Brain pericyte (primary cell): Measurements from ENCODE around the gene ST6GALNAC3.

Experiments used
- DNase-seq: peaks from one replicate; pipeline ENCODE4 v3.0.0-alpha.2; 2012; ENCODE audit warnings: low read depth, low spot score

ST6GALNAC3 gene

DNA sequence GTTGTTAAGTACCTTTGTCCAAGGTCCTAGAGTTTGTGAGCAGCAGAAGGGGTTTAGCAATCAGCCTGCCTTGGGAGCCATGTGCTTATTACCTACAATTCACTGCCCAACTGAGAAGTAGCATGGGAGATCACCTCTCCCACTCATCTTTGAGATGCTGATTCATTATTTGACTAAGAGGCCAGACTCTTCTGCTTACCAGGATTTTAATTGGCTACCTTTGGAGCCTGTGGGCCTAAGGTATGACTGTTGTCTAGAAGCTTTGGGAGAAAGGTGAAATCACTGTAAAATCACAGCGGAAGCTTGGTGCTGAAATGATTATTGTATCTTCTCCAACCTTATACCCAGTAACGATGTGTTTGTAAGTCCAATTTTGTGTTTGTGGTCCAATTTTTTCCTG lies 213.4 kb downstream of the ST6GALNAC3 start:
- no peak for DNase-seq

DNA sequence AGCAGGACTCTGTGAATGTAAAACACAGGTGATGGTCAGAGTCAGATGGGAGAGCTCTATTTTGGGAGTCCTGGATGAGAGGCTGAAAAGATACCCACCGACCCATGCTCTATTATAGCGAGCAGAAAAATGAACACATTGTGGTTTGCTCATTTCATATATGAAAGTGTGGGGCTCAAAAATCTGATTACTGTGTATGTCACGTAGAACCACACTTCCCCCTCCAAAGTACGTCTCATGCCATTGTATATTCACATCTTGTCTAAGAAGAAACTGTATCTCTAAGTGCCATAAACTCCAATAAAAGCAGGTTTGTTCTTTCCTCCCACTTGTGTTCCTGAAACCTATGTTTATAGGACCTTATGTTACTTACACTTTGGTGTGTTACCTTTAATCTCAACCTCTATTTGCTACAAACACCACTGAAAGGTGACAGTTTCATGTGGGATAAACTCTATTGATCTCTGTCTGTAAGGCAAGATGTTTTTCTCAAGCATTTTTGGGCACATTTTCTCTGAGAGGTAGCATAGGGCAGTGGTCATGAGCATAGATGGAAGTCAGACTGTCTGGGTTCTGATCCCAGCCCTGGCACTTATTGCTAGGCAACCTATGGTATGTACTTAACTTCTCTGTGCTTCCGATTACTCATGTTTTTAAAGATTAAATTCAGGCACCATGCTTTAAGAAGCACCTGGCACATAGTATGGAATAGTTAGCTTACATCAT lies 214.4 kb downstream of the ST6GALNAC3 start:
- no peak for DNase-seq

DNA sequence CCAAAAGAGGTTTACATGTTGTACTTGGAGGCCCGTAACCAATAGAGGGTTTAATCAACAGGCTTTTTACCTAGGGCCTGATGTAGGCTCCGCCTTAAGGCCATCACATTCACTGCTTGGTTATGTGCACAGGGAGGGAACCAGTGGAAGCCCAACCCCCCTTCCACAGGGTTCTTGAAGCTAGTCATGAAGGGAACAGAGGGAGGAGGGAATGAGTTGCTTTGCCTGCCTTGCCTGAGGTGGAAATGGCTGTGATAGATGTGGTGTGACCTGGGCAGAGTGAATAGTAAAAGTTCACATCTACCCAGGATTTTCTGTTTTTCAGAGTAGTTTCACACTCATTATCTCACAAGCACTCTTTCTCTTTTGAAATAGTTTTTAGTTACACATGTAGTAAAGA lies 215.1 kb downstream of the ST6GALNAC3 start:
- no peak for DNase-seq

DNA sequence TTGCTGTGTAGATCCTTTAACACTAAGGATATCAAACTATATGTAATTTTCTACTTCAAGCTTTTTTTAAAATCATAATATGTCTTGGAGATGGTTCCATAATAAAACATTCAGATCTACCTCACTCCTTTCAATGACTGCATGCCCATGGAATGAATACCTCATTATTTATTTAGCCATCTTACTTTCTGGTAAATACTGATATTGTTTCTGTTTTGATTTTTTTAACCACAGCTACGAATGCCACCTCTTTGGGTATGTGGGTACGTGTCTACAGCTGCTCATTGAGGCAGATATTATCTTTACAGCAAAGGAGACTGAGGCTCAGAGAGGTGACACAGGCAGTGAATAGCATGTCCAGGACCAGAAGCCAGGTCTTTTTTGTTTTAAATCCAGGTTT lies 215.7 kb downstream of the ST6GALNAC3 start:
- no peak for DNase-seq

DNA sequence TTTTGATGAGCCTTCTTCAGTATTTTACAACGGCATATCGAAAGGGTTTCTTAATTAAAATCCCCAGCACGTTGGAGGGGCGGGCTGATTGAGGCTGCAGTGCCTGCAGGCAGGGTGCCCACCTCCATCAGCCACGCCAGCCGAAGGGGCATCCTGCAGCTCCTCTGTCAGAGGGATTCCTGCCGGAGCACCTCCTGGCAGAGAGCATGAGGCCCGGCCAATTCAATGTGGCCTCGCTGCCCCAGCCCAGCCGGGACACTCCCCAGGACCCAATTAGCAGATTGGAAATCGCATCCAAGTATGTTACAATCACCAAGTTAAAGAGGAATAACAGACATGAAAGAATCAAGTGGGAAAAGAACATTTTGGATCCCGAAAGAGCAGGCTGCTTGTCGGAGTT lies 216.6 kb downstream of the ST6GALNAC3 start:
- no peak for DNase-seq

DNA sequence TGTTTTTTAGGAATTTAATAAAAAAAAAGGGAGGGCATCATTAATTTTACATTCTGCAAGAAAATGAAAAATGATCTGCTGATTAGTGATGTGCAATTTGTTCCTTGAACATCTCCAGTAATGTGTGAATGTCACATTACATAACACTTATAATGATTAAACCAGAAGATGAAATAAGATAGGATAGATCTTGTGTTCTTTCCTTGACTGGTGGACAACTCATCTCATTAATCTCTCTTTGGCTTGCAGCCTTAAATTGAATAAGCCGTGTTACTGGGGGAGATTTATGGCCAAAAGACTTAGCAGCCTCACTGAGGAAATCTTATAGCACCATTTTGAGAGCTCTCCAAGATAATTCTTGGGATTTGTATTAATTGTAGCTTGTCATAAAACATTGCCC lies 217.2 kb downstream of the ST6GALNAC3 start:
- no peak for DNase-seq

DNA sequence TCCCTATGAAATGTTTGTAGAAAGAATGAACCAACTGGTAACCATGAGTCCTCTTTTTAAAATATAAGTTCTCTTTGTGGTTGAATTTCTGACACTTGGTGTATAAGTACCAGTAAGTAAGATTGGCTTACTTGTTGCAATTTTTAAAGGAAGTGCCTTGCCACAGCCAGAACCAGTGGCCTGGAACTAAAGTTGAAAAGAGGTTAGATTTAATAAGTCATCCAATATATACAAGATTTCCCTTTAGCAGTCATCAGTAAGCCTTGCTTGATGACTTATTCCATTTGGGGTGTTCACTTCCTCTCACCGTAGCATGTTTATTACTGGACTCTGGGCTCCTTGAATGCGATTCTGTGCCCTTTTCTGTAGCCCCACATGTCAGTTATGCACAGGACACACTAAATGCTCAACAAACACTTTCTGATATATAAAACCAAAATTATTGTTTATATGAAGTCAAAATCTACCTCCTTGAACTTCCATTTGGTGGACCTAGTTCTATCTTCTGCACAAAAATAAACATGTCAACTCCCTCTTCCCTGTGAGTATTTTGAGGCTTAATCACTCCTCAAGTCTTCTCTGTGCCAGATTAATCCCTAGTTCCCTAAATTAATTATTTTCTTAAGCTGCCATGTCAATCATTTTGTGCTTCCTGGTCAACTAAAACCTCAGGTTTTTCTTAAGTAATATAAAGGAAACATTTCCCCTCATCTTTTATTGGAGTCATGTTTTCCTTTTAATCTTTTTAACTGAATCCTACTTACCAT lies 218.1 kb downstream of the ST6GALNAC3 start:
- no peak for DNase-seq

DNA sequence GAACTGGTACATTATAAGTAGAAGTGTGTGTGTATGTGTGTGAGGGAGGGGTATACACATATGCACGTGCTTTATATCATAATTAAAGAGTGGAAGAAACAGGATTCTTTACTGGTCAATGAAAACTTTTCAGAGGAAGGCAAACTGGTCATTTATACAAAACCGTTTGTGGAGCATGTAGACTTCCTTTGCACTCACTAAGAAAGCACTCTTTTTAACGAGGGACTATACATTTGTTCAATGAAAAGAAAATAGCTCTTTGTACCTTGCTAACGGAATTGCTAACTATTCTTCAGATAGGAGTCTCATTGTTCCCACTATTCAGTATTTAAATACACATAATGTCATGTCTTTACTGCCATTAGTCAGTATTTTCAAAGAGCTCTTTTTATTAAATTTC lies 219.3 kb downstream of the ST6GALNAC3 start:
- no peak for DNase-seq

DNA sequence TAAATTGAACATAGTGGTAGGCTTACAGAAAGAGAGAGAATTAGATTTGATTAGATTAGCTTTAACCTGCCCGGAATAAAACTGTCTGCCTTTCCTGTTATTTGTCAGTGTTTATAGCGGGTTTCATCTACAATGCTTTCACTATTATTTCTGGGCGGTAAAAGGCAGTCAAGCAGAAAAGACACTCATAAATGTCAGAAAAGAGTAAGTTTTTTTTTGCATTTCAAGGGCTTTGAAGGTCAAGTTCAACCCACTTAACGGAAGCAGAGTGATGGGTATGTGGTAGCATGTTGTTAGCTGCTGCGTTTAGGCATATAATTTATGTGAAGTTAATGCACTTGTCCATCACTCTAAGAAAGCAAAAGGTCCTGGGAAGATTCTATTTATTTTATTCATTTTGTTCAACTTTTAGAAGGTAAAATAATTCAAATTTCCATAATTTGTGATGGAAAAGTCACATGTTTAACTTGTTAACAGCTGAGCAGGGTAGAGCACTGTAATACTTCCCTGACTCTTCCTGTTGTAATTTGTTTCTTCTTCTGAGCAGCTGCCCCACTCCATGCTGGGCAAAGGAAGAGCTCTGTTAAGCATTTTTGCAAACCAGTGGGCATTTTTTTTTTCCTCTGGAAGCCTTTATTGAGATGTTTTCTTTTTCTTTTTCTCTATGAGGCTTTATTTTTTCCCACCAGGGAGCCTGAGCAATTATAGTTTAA lies 220.1 kb downstream of the ST6GALNAC3 start:
- no peak for DNase-seq

DNA sequence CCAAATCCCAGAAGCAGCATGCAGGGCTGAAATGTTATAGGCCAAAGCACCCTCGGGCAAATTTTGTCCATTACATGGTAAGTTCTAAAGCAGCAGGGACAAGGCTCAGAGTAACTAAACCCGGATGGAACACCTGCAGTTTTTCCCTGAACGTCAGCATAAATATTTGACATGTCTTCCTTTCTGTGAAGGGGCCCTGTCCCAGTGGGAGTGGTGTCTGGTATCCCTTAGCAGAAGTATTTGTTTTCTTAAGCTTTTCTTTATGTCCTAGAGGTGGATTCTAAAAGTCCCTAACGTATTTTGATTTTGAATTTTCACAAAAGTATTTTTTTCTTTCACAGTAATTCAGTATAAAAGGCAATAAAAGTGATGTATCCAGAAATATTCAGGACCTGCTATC lies 223.9 kb downstream of the ST6GALNAC3 start:
- DNase-seq, result no peak

DNA sequence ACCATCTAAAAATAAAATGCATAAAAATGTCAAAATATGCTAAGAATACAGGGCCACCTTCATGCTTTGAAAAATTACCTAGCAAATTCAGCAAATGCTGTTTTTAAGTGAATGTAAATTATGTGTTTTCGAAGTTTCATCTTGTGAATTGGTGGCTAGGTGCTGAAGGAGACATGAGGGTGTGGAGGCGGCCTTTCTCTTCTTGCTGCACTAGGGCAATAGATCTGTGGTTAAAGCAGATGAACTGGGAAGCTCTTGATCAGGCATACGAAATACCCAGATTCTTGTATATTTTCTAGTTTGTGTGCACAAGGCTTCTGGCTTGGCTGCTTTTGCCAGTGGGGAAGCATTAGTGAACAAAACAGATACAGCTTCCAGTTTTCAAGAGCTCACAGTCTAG lies 224.5 kb downstream of the ST6GALNAC3 start:
- no peak for DNase-seq

DNA sequence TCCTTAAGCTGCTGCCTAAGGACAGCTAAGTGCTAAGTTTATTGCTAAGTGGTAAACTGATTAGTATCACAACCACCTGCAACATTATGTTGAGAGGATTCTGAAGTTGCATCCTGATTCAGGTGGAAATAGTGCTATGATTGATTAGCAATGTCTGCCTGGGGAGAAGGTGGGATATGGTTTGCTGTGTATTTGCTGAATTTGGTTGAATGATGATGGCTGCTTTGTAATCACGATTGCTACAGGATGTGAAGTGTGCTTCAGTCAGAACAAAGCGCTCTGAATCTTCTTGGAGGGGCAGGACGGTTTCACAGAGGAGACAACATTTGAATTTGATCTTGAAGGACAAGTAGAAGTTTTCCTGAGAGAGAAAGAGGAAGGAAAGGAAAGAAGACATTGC lies 226.0 kb downstream of the ST6GALNAC3 start:
- DNase-seq, result no peak

DNA sequence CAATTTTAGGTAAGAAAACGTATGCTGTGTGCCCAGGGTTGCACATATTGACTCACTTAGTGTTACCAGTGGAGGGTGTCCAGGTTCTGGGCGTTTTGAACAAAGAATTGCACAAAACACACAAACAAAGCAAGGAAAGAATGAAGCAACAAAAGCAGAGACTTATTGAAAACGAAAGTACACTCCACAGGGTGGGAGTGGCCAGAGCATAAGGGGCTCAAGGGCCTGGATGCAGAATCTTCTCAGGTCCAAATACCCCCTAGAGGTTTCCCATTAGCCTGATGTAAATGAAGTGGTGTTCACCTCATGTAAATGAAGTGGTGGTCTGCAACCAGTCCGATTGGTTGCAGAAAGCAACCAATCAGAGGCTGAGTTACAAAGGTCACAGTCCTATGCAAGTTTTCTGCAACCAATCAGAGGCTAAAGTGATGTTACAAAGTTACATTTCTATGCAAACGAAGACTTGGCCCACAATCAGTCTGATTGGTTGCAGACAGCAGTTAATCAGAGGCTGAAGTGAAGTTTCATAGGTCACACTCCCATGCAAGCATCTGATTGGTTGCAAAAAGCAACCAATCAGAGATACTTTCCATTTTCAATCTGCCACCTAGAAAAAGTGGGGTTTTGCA lies 228.3 kb downstream of the ST6GALNAC3 start:
- DNase-seq, result no peak

DNA sequence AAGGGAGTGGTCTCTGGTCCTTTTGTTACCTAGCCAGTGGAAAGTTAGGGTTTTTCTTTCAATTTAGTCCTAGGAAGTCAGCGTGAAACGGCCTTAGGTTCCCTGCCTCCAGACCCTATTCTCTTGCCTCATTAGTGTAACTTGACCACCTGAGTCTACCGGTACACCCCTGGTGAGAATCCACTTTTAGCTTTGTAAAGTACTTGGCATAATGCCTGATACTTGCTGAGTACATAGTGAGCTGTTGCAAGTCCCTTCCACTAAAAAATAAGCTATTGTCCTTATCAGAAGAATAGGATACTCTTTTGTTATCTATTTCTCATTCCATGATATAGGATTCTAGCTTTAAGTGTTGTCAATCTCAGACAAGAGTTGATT lies 228.8 kb downstream of the ST6GALNAC3 start:
- no peak for DNase-seq

DNA sequence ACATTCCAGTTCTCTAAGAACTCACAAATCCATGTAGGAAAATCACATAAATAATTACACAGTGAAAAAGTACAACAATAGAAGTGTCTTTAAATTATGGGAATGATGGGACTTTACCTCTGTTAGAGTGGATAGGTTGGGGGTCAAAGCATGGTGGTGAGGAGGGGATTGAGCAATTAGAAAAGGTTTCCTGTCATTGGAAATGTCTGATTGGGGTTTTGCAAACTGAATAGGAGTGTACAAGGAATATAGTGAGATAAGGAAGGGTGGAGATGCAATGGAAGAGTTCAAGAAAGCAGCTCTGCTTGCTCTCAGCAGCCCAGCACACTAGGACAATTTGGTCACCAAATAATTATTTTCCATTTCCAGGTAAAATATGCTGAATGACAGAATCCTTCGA lies 238.8 kb downstream of the ST6GALNAC3 start:
- no peak for DNase-seq

DNA sequence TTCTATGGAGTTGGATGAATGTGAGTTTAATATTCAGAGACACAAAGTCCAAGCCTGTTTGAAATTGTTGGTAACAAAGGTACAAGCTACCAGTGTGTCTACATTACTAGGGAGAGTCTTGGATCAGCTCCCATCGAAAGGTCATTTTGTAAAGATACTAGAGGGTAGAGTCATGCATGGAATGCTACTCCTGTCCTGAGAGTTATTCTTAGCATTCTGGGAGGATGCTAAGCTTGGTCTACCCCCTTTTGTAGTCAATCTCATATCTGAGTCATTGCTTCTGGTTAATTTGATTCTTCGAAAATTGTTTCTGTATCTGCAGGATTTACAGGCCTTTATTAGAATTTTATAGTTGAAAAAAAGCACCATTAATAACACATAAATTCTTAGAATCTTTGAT lies 240.2 kb downstream of the ST6GALNAC3 start:
- no peak for DNase-seq

DNA sequence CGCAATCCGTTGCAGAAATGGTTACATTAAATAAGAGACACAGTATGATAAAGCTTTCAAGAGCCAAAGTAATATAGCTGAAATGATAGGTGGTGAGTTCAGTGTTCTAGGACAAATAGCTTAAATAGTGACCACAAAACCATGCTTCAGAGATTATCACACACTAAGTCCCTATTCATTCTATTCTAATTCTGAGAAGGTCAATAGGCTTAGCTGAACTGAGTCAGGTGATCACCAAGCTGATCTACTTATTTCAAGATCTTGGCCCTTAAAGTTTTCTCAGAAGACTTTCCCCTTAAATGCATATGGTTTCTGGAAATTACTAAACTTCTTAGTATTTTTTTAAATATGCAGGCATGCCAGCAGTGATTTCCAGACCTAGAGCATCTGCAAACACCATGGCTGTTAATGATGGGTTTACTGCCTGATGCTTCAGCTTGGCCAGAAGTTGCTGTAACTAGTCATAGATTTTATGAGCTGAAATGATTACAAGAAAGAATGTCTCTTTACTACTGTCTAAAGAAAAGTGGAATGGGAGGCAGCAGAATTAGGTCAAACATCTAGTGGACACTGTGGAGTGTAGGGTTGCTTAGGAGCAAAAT lies 242.9 kb downstream of the ST6GALNAC3 start:
- no peak for DNase-seq

DNA sequence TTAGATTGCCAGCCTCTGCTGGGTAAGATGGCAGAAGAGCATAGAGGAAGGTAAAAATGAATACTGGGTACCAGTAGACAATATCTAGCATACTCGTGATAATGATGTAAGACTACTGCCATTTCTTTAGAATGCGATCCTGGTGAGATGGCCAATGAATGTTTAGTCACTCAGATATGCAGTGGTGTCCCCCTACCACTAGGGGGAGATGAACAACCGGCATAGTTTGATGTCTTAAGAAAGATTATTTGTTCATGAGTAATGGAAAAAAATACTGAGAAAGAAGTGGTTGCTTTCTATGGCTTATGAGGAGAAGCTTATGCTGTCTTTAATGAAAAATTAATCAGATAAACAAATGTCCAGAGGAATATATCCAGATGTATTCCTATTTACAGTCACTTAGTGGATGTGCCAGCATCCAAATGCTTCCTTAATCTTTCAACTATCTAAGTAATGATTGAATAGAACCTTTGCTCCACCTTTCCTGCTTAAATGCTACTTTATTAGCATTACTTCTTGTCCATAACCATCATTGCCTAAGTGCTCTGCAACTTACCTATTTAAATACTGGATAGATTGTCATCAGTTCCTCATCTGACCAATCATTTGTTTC lies 256.6 kb downstream of the ST6GALNAC3 start:
- peak; percentile 17 for DNase-seq

DNA sequence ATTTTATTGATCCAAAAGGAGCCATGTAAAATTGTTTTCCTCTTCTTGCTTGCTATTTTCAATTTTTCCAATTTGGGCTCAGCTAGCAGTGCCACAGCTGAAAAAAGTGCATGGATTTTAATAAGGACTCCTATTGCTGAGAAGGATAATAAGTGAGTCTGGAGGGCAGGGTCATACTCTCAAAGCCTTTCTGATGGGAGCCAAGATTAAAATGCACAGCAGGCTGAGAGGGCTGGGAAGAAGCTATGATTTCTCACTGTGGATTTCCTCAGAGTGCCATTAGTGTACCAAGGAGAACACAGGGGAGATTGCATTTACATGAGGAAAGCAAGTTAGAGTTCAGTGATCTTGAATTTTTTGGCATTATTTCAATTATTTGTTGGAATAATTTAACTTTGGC lies 261.3 kb downstream of the ST6GALNAC3 start:
- no peak for DNase-seq

DNA sequence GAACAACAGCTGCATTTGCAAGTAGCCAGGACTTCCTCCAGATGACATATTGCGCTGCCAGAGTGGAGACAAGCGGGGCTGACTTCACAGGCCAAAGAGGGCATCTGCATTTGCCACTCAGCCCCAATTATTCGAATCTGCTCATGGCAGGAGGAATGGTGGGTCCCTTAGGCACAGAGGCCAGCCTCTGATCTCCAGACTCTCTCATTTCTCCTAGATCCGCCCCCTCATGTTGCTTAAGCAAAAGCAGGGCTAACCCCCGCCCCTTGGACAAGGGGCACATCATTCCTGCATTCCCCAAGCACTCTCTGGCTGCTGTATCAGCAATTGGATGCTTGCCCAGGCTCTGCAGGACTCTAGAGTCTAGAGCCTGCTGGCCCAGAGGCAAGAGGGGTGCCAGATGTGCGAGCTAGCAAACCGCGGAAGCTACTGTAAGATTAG lies 262.4 kb downstream of the ST6GALNAC3 start:
- DNase-seq, result peak; percentile 67

DNA sequence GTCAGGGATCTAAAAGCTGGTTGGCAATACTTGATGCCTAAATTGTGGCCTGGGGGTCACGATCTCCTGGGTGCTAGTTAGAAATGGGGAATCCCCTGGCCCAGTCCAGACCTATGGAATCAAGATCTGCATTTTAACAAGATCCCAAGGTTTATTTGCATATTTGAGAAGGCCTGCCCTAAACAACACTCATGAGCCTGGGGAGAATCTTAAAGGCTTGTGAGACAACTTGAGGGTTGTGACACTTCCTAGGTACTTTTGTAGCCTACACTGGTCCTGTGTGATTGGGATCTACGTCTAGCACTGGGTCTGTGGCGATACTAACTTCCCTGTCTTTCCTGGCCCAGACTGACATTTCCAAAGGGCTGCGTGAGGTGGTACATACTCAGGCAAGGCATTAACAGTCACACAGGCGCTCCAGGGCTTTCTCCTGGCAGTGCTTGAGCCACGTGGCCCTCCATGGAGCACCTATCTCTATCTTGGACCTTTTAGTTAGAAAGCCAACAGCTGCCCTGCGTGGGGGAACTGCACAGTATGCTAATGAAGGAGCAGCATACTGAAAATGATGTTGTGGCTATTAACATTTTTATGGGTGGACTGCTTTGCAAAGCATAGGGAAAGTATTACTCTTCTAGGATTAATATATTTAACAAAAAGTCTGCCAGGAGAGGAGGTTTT lies 263.1 kb downstream of the ST6GALNAC3 start:
- DNase-seq, result no peak
